DOHH2 (cell line): ENCODE results near the gene RIPK4.

Experiments used
- CTCF ChIP-seq: fragments of 200-600 bp; sonication (generic); IDR thresholded peaks from one replicate; pipeline ENCODE4 v1.5.1; 2014; ENCODE audit warnings: antibody characterized with exemption, mild to moderate bottlenecking, low read depth, low read length; ENCODE audit not compliant: poor library complexity, severe bottlenecking
- EZH2phosphoT487 ChIP-seq: fragments of 200-600 bp; sonication (generic); IDR thresholded peaks from 2 replicates; pipeline ENCODE4 v1.6.1; 2017; ENCODE audit warnings: borderline replicate concordance, mild to moderate bottlenecking, antibody characterized with exemption, low read length, moderate library complexity, mixed read lengths

- no peak for TF ChIP-seq CTCF
- TF ChIP-seq EZH2phosphoT487 = no peak
Observed at GRCh38 chr21:41731081-41731480, 35.8 kb downstream of the RIPK4 start.
